H1 (cell line): ENCODE measurements around the gene GIPC1. TPM values are rescaled to one million over a fixed set of nuclear protein-coding genes. Genes with fewer than 3 reads are reported as not detected.

Experiments used
- CTCF ChIA-PET: fragments of 300-600 bp; sonication (Branson Sonifier 250); formaldehyde crosslinking; loops from one replicate; lab custom pipeline; 2021; ENCODE audit not compliant: partially characterized antibody; lab: Charles Lee
- POLR2A ChIA-PET: fragments of 300-600 bp; sonication (Branson Sonifier 250); formaldehyde crosslinking; loops from one replicate; lab custom pipeline; 2021; ENCODE audit warnings: inconsistent platforms; ENCODE audit not compliant: partially characterized antibody; lab: Charles Lee
- DNase-seq, 2 experiments: peaks; one replicate each; pipeline versions ENCODE4 v3.0.0 to v3.0.0-alpha.2; 2010 to 2022; ENCODE audit warnings: low spot score in 2 of 2, low read depth in 1 of 2, mixed read lengths in 1 of 2
- FAIRE-seq: peaks from 2 replicates; lab custom pipeline; 2011; peaks lifted over from hg19 to GRCh38; lab: Jason Lieb, UNC
- H2AFZ ChIP-seq: 2 replicates; pipeline ENCODE4 v1.8.1; 2012; ENCODE audit warnings: low read length, inconsistent platforms
- H2AK5ac ChIP-seq: 2 replicates; pipeline ENCODE4 v1.6.1; 2013; ENCODE audit warnings: low read depth, low read length
- H2BK120ac ChIP-seq: replicated peaks from 2 replicates; pipeline ENCODE3; 2013; ENCODE audit warnings: low read depth, low read length, inconsistent platforms
- H2BK12ac ChIP-seq: 2 replicates; pipeline ENCODE4 v1.6.1; 2013; ENCODE audit warnings: low read depth, low read length
- H2BK15ac ChIP-seq: 2 replicates; pipeline ENCODE4 v1.6.1; 2013; ENCODE audit warnings: low read length
- H2BK20ac ChIP-seq: 2 replicates; pipeline ENCODE4 v1.6.1; 2013; ENCODE audit warnings: low read length
- H2BK5ac ChIP-seq: 2 replicates; pipeline ENCODE4 v1.6.1; 2013; ENCODE audit warnings: low read depth, low read length
- H3K14ac ChIP-seq: 2 replicates; pipeline ENCODE4 v1.6.1; 2013; ENCODE audit warnings: inconsistent platforms; ENCODE audit not compliant: insufficient read length
- H3K18ac ChIP-seq: 2 replicates; pipeline ENCODE4 v1.6.1; 2013; ENCODE audit warnings: low read length; ENCODE audit errors: extremely low read depth
- H3K23ac ChIP-seq: 2 replicates; pipeline ENCODE4 v1.6.1; 2013; ENCODE audit warnings: inconsistent platforms; ENCODE audit not compliant: insufficient read length
- H3K23me2 ChIP-seq: 2 replicates; pipeline ENCODE4 v1.6.1; 2013; ENCODE audit warnings: low read depth, low read length
- H3K27ac ChIP-seq: 2 replicates; pipeline ENCODE4 v1.6.1; 2011; ENCODE audit warnings: low read depth, low read length, inconsistent platforms
- H3K27me3 ChIP-seq, 4 experiments: replicated peaks in 1 of 4; 1 replicate in 1 of 4; 2 replicates in 3 of 4; pipeline versions ENCODE4 v1.6.1 to v1.8.1; 2011 to 2013; ENCODE audit warnings: low read length in 3 of 4, mild to moderate bottlenecking in 3 of 4, inconsistent platforms in 2 of 4, mixed read lengths in 2 of 4, moderate library complexity in 1 of 4; ENCODE audit not compliant: control insufficient read depth in 3 of 4, insufficient read depth in 3 of 4; ENCODE audit errors: extremely low read depth in 1 of 4
- H3K36me3 ChIP-seq, 4 experiments: 2 replicates each; pipeline versions ENCODE4 v1.6.1 to v1.8.1; 2011 to 2013; ENCODE audit warnings: mild to moderate bottlenecking in 4 of 4, low read length in 3 of 4, moderate library complexity in 2 of 4, control low read depth in 1 of 4, inconsistent platforms in 1 of 4; ENCODE audit not compliant: insufficient read depth in 4 of 4, control insufficient read depth in 2 of 4
- H3K4ac ChIP-seq: replicated peaks from 2 replicates; pipeline ENCODE3; 2013; ENCODE audit warnings: low read length, low read depth, mixed read lengths, inconsistent platforms; ENCODE audit not compliant: insufficient read length
- H3K4me1 ChIP-seq, 4 experiments: replicated peaks in 1 of 4; 1 replicate in 1 of 4; 2 replicates in 3 of 4; pipeline versions ENCODE4 v1.6.1 to v1.8.1; 2011 to 2013; ENCODE audit warnings: low read length in 3 of 4, inconsistent platforms in 2 of 4, mixed read lengths in 1 of 4; ENCODE audit not compliant: insufficient read depth in 4 of 4, control insufficient read depth in 3 of 4
- H3K4me2 ChIP-seq, 2 experiments: 2 replicates each; pipeline versions ENCODE4 v1.6.1 to v1.8.1; 2011 to 2013; ENCODE audit warnings: low read depth in 2 of 2, low read length in 2 of 2, control low read depth in 1 of 2, inconsistent platforms in 1 of 2, mild to moderate bottlenecking in 1 of 2; ENCODE audit not compliant: insufficient read depth in 1 of 2
- H3K4me3 ChIP-seq, 4 experiments: fragments of 200-600, 300-600 bp in 1 of 4; sonication (generic), shearing (Covaris generic), sonication (Bioruptor Twin) in 1 of 4; 2 replicates each; pipeline versions ENCODE4 v1.5.1 to v1.8.1; 2011 to 2016; ENCODE audit warnings: low read length in 4 of 4, low read depth in 3 of 4, control low read depth in 2 of 4, inconsistent platforms in 2 of 4, mild to moderate bottlenecking in 2 of 4, mixed read lengths in 1 of 4, moderate library complexity in 1 of 4; ENCODE audit not compliant: insufficient read depth in 2 of 4; ENCODE audit errors: extremely low read depth in 1 of 4
- H3K56ac ChIP-seq: replicated peaks from 2 replicates; pipeline ENCODE3; 2013; ENCODE audit warnings: low read depth, mild to moderate bottlenecking, mixed read lengths, low read length, inconsistent platforms; ENCODE audit not compliant: insufficient read length
- H3K79me1 ChIP-seq: 2 replicates; pipeline ENCODE4 v1.6.1; 2013; ENCODE audit warnings: low read depth, low read length, control low read depth
- H3K79me2 ChIP-seq, 2 experiments: 2 replicates each; pipeline versions ENCODE4 v1.6.1 to v1.8.1; 2012 to 2013; ENCODE audit warnings: low read length in 2 of 2, mild to moderate bottlenecking in 2 of 2, inconsistent platforms in 1 of 2; ENCODE audit not compliant: insufficient read depth in 2 of 2, control insufficient read depth in 1 of 2
- H3K9ac ChIP-seq, 4 experiments: replicated peaks in 1 of 4; 1 replicate in 1 of 4; 2 replicates in 3 of 4; pipeline versions ENCODE4 v1.6.1 to v1.8.1; 2011 to 2013; ENCODE audit warnings: low read depth in 3 of 4, low read length in 3 of 4, control low read depth in 2 of 4, mild to moderate bottlenecking in 2 of 4, moderate library complexity in 2 of 4, inconsistent platforms in 1 of 4; ENCODE audit errors: extremely low read depth in 1 of 4
- H3K9me3 ChIP-seq, 2 experiments: 2 replicates each; pipeline versions ENCODE4 v1.6.1 to v1.8.1; 2012 to 2013; ENCODE audit warnings: mild to moderate bottlenecking in 2 of 2, moderate library complexity in 2 of 2, control low read depth in 1 of 2, inconsistent platforms in 1 of 2, low read depth in 1 of 2, low read length in 1 of 2, mixed read lengths in 1 of 2; ENCODE audit not compliant: insufficient read depth in 2 of 2
- H4K20me1 ChIP-seq, 2 experiments: replicated peaks in 1 of 2; 2 replicates each; pipeline versions ENCODE3 to v1.8.1; 2011 to 2013; ENCODE audit warnings: inconsistent platforms in 2 of 2, low read length in 2 of 2, mild to moderate bottlenecking in 1 of 2; ENCODE audit not compliant: insufficient read depth in 2 of 2, control insufficient read depth in 1 of 2
- H4K5ac ChIP-seq: 2 replicates; pipeline ENCODE4 v1.6.1; 2013; ENCODE audit warnings: low read length, low read depth, mixed read lengths, inconsistent platforms; ENCODE audit not compliant: insufficient read length
- H4K8ac ChIP-seq: 2 replicates; pipeline ENCODE4 v1.8.0; 2013; ENCODE audit warnings: mild to moderate bottlenecking, moderate library complexity, low read length, inconsistent platforms; ENCODE audit not compliant: insufficient read depth; ENCODE audit errors: extremely low read depth
- H4K91ac ChIP-seq: replicated peaks from 2 replicates; pipeline ENCODE3; 2013; ENCODE audit warnings: low read length, mixed read lengths, inconsistent platforms; ENCODE audit not compliant: insufficient read length
- EGR1 ChIP-seq: IDR thresholded peaks from 2 replicates; pipeline ENCODE4 v1.6.1; 2011; ENCODE audit warnings: low read depth, low read length, borderline replicate concordance
- RBBP5 ChIP-seq: IDR thresholded peaks from 2 replicates; pipeline ENCODE4 v1.7.1; 2012; ENCODE audit warnings: low read depth, mild to moderate bottlenecking, inconsistent platforms, low read length, moderate library complexity, borderline replicate concordance
- SAP30 ChIP-seq: fragments of 300-600 bp; sonication (generic); IDR thresholded peaks from 2 replicates; pipeline ENCODE4 v1.7.1; 2012; ENCODE audit warnings: low read length, moderate library complexity, mild to moderate bottlenecking, inconsistent platforms; ENCODE audit not compliant: insufficient read depth, insufficient replicate concordance
- USF2 ChIP-seq: IDR thresholded peaks from 2 replicates; pipeline ENCODE4 v1.6.1; 2011; ENCODE audit warnings: low read length, improper control_type of control experiment
- WGBS, 2 experiments: shearing (Covaris generic) in 1 of 2; methylation state at CpG; one replicate each; pipeline versions ENCODE4 v1.1.6 to v1.1.7; 2013 to 2015; ENCODE audit warnings: low lambda C conversion rate in 2 of 2, mixed read lengths in 2 of 2, inconsistent platforms in 1 of 2, low coverage in 1 of 2, missing lambda C conversion rate in 1 of 2; ENCODE audit not compliant: insufficient replicate concordance in 2 of 2, insufficient coverage in 1 of 2, insufficient read length in 1 of 2; ENCODE audit errors: extremely low coverage in 1 of 2, missing lambda C conversion rate in 1 of 2; 5-methylcytosine and 5-hydroxymethylcytosine counted together
- polyA plus RNA-seq, 7 experiments: library from polyadenylated mRNA; depleted of rRNA in 3 of 7; stranded (reverse) in 5 of 7; unstranded in 2 of 7; fragments of >200 nt in 5 of 7; fragments of 200-250 nt in 2 of 7; gene quantifications; 1 replicate in 5 of 7; 2 replicates in 1 of 7; 4 replicates in 1 of 7; pipeline versions ENCODE4 v1.2.1 to v1.2.3, GENCODE V29; 2011 to 2013; ENCODE audit warnings: missing spikeins in 2 of 7, mixed read lengths in 2 of 7
- total RNA-seq: library from RNA; stranded (reverse); fragmentation: NEBNext Ultra II Directional; extraction: Animal tissue kit (Norgen Biotek cat#: 25700); gene quantifications from 2 replicates; pipeline ENCODE4 v1.2.1, GENCODE V29; 2021

Gene GIPC1
- total and polyA plus RNA-seq, 2 of the 8 experiments (the other 6 are each of a cell fraction or from before 2014, with no cell fraction given): 65.6 to 72.0 TPM

- H3K79me2 ChIP-seq: no peaks in the 10 kb centered on the region
- no peak overlapping the region for H2BK12ac ChIP-seq
- no peak overlapping the region for H4K8ac ChIP-seq
- POLR2A ChIA-PET: interaction anchor here (1.2 kb wide), 1 partner anchor 15 kb away, joined by 3 read pairs; no protein-coding TSS in a partner anchor
- 84% methylated on average over 9 of the region's 10 CpGs; no CpG with 5 or more reads in 1 of the 2 experiments for WGBS, 2 experiments
- no peak overlapping the region for H2BK15ac ChIP-seq
- H4K5ac ChIP-seq: no peak overlapping the region
- no peak overlapping the region for H2AK5ac ChIP-seq
- H3K79me1 ChIP-seq: no peaks in the 10 kb centered on the region
- H3K4me1 ChIP-seq: peaks cover 0 to 33% (median 18%) of the 10 kb centered on the region in 4 experiments; a peak in 6 of 7 replicates
- TF ChIP-seq SAP30 (no peak), RBBP5 (no peak), EGR1 (no peak), USF2 (no peak)
- H3K23me2 ChIP-seq: peaks cover under 1% of the 10 kb centered on the region
- H3K23ac ChIP-seq: no peak overlapping the region
- no peak overlapping the region for H4K91ac ChIP-seq
- H3K4me2 ChIP-seq: no peak overlapping the region
- no peaks in the 10 kb centered on the region for H3K27me3 ChIP-seq
- no peak overlapping the region for H3K56ac ChIP-seq
- peaks cover 0 to 8% of the 10 kb centered on the region in 2 experiments for H4K20me1 ChIP-seq
- no peak overlapping the region for H3K9ac ChIP-seq
- H2BK120ac ChIP-seq: no peak overlapping the region
- no peak overlapping the region for H2BK20ac ChIP-seq
- no peak overlapping the region for H3K4ac ChIP-seq
- CTCF ChIA-PET: interaction anchor here (0.6 to 4.7 kb wide), 7 partner anchors 10 to 894 kb away, joined by 3 to 34 read pairs (median 4); no protein-coding TSS in a partner anchor
- peaks cover 5 to 14% (median 10%) of the 10 kb centered on the region in 4 experiments; a peak in 6 of 8 replicates for H3K36me3 ChIP-seq
- H3K9me3 ChIP-seq: no peaks in the 10 kb centered on the region
- FAIRE-seq (no peak), DNase-seq (no peak)
- no peak overlapping the region for H3K4me3 ChIP-seq
- no peak overlapping the region for H3K18ac ChIP-seq
- no peak overlapping the region for H3K14ac ChIP-seq
- H2BK5ac ChIP-seq: no peak overlapping the region
- no peak overlapping the region for H2AFZ ChIP-seq
- no peak overlapping the region; the same call in 1 of the 2 replicates for H3K27ac ChIP-seq
These were observed 18.4 kb downstream of the GIPC1 start for GRCh38 chr19:14477418-14478112.
